Measurements from ENCODE around the gene ABHD11.
"Not testable (repeated sequence)": the region's sequence is repeated elsewhere in the genome, so short reads cannot be mapped to it uniquely, and the experiment has no call there.

The ABHD11 gene

GRCh38 chr7:73742753-73743641 lies 4.4 kb upstream of the ABHD11 start:
- DNase-seq, result peak; percentile 91

GRCh38 chr7:73742338-73742752 lies 3.7 kb upstream of the ABHD11 start:
- peak; percentile 16 for DNase-seq

GRCh38 chr7:73741600-73741999 lies 3.0 kb upstream of the ABHD11 start:
- no peak for DNase-seq

- DNase-seq, result no peak
Observed at GRCh38 chr7:73740771-73741170, 2.2 kb upstream of the ABHD11 start.

- DNase-seq, result no peak
Observed at GRCh38 chr7:73740212-73740611, 1.6 kb upstream of the ABHD11 start.

- no peak for DNase-seq
Observed at GRCh38 chr7:73739387-73739767, 775 bp upstream of the ABHD11 start.

- DNase-seq, result no peak
Observed at GRCh38 chr7:73738220-73738611, 386 bp downstream of the ABHD11 start.

- no peak for DNase-seq
Observed at GRCh38 chr7:73737491-73738219, 947 bp downstream of the ABHD11 start.

- DNase-seq, result no peak
Observed at GRCh38 chr7:73736885-73737284, 1.7 kb downstream of the ABHD11 start.

- no peak for DNase-seq
Observed at GRCh38 chr7:73735528-73735905, 3.1 kb downstream of the ABHD11 start.

- peak; percentile 69 for DNase-seq
Observed at GRCh38 chr7:73734619-73735527, 3.7 kb downstream of the ABHD11 start.

GRCh38 chr7:73732397-73732796 lies 6.2 kb downstream of the ABHD11 start:
- no peak for DNase-seq

GRCh38 chr7:73730485-73730884 lies 8.1 kb downstream of the ABHD11 start:
- no peak for DNase-seq

- DNase-seq, result no peak
Observed at GRCh38 chr7:73728551-73728950, 10.1 kb downstream of the ABHD11 start.

- no peak for DNase-seq
Observed at GRCh38 chr7:73727952-73728351, 10.7 kb downstream of the ABHD11 start.

- no peak for DNase-seq
Observed at GRCh38 chr7:73726083-73726466, 12.5 kb downstream of the ABHD11 start.

- DNase-seq, result no peak
Observed at GRCh38 chr7:73723813-73724212, 14.8 kb downstream of the ABHD11 start.

- no peak for DNase-seq
Observed at GRCh38 chr7:73722785-73723184, 15.8 kb downstream of the ABHD11 start.

- DNase-seq, result not testable (repeated sequence)
Observed at GRCh38 chr7:73722182-73722581, 16.4 kb downstream of the ABHD11 start.

GRCh38 chr7:73721377-73721817 lies 17.2 kb downstream of the ABHD11 start:
- no peak for DNase-seq

- not testable (repeated sequence) for DNase-seq
Observed at GRCh38 chr7:73720443-73720842, 18.2 kb downstream of the ABHD11 start.

GRCh38 chr7:73719806-73720169 lies 18.8 kb downstream of the ABHD11 start:
- peak; percentile 63 for DNase-seq

Data from retina (tissue), 1 donor.